K562 (cell line): Measurements from ENCODE around the gene CSRNP3. TPM values are rescaled to one million over a fixed set of nuclear protein-coding genes. Genes with fewer than 3 reads are reported as not detected.

ENCODE experiments used
- ATAC-seq: fragments of 200-7000 bp; cut with Tn5 transposase; 3 replicates; pipeline ENCODE4 v1.9.1; 2020; ENCODE audit warnings: moderate library complexity
- BruUV-seq: library from RNA; stranded (reverse); fragments of 400-500 nt; replicated peaks from 2 replicates; lab custom pipeline; 2021; lab: Mats Ljungman, UMichigan
- CTCF ChIA-PET: fragments of 300-600 bp; formaldehyde crosslinking; extraction: SDS; loops from one replicate; lab custom pipeline; 2021; ENCODE audit warnings: low intra/inter-chr PET ratio; lab: Yijun Ruan, JAX
- POLR2A ChIA-PET: fragments of 300-600, 350-650 bp; sonication (Branson Sonifier 250); formaldehyde crosslinking; extraction: SDS; loops from one replicate; lab custom pipeline; 2021; ENCODE audit warnings: antibody characterized with exemption, inconsistent platforms; lab: Yijun Ruan, JAX
- DNase-seq, 4 experiments: peaks; one replicate each; pipeline versions ENCODE4 v3.0.0 to v3.0.0-alpha.2; 2011 to 2018; ENCODE audit warnings: low spot score in 3 of 4, mixed read lengths in 3 of 4; ENCODE audit errors: extremely low read depth in 1 of 4
- FAIRE-seq: peaks from 2 replicates; lab custom pipeline; 2011; peaks lifted over from hg19 to GRCh38; lab: Jason Lieb, UNC
- H2AFZ ChIP-seq: 2 replicates; pipeline ENCODE4 v1.6.0; 2011; ENCODE audit warnings: low read depth, low read length, control low read depth, inconsistent platforms
- H3K27ac ChIP-seq: fragments of 200-600 bp; 3 replicates; pipeline ENCODE4 v1.8.0; 2011; ENCODE audit warnings: low read depth, mild to moderate bottlenecking, control low read depth, inconsistent platforms, low read length, moderate library complexity, mixed read lengths; ENCODE audit errors: extremely low read depth
- H3K27me3 ChIP-seq, 2 experiments: fragments of 300-600 bp in 1 of 2; 2 replicates in 1 of 2; 3 replicates in 1 of 2; pipeline versions ENCODE4 v1.6.0 to v1.8.0; 2011; ENCODE audit warnings: inconsistent platforms in 2 of 2, low read length in 2 of 2, mild to moderate bottlenecking in 1 of 2, mixed read lengths in 1 of 2, moderate library complexity in 1 of 2; ENCODE audit not compliant: control insufficient read depth in 2 of 2, insufficient read depth in 2 of 2
- H3K36me3 ChIP-seq: fragments of 300-600 bp; 3 replicates; pipeline ENCODE4 v1.8.0; 2011; ENCODE audit warnings: mild to moderate bottlenecking, low read length, inconsistent platforms; ENCODE audit not compliant: control insufficient read depth, insufficient read depth
- H3K4me1 ChIP-seq, 2 experiments: fragments of 200-600 bp in 1 of 2; replicated peaks in 1 of 2; 2 replicates in 1 of 2; 3 replicates in 1 of 2; pipeline versions ENCODE4 v1.5.1 to v1.8.0; 2011; ENCODE audit warnings: inconsistent platforms in 2 of 2, low read length in 2 of 2, mild to moderate bottlenecking in 1 of 2, mixed read lengths in 1 of 2, moderate library complexity in 1 of 2; ENCODE audit not compliant: control insufficient read depth in 2 of 2, insufficient read depth in 2 of 2
- H3K4me2 ChIP-seq: 2 replicates; pipeline ENCODE4 v1.6.1; 2011; ENCODE audit warnings: low read length, control low read depth, inconsistent platforms, mixed read lengths; ENCODE audit not compliant: insufficient read depth
- H3K4me3 ChIP-seq: fragments of 200-600 bp; sonication (generic), shearing (Covaris generic); 2 replicates; pipeline ENCODE4 v1.5.1; 2016; ENCODE audit warnings: control low read depth, inconsistent platforms
- H3K79me2 ChIP-seq: fragments of 200-600 bp; 3 replicates; pipeline ENCODE4 v1.8.0; 2011; ENCODE audit warnings: low read length, inconsistent platforms; ENCODE audit not compliant: control insufficient read depth, insufficient read depth
- H3K9ac ChIP-seq, 2 experiments: 2 replicates each; pipeline versions ENCODE4 v1.6.0 to v1.6.1; 2011; ENCODE audit warnings: low read depth in 2 of 2, low read length in 2 of 2, control low read depth in 1 of 2, inconsistent platforms in 1 of 2, mild to moderate bottlenecking in 1 of 2, mixed read lengths in 1 of 2; ENCODE audit not compliant: insufficient read depth in 1 of 2
- H3K9me1 ChIP-seq: one replicate; pipeline ENCODE4 v1.6.0; 2011; ENCODE audit warnings: inconsistent platforms, mild to moderate bottlenecking, low read length, moderate library complexity; ENCODE audit not compliant: control insufficient read depth, insufficient read depth
- H3K9me3 ChIP-seq: replicated peaks from 2 replicates; pipeline ENCODE4 v1.5.1; 2011; ENCODE audit warnings: low read depth, low read length, inconsistent platforms; ENCODE audit not compliant: control insufficient read depth, insufficient read depth
- H4K20me1 ChIP-seq: replicated peaks from 2 replicates; pipeline ENCODE4 v1.6.1; 2011; ENCODE audit warnings: low read length, inconsistent platforms, mixed read lengths; ENCODE audit not compliant: control insufficient read depth, insufficient read depth
- CTCF ChIP-seq, 3 experiments: IDR thresholded peaks in 2 of 3; conservative IDR thresholded peaks in 1 of 3; 2 replicates each; pipeline ENCODE4 v1.5.1; 2011 to 2012; ENCODE audit warnings: low read length in 3 of 3, mild to moderate bottlenecking in 3 of 3, control low read depth in 2 of 3, improper control_type of control experiment in 1 of 3, inconsistent platforms in 1 of 3, low read depth in 1 of 3, mixed read lengths in 1 of 3, moderate library complexity in 1 of 3; ENCODE audit not compliant: insufficient read depth in 2 of 3
- ERF ChIP-seq: fragments of 450-650 bp; formaldehyde crosslinking; IDR thresholded peaks from 2 replicates; pipeline ENCODE4 v1.4.0; 2020; ENCODE audit warnings: mild to moderate bottlenecking, mixed read lengths
- FOSL1 ChIP-seq: fragments of 200-800 bp; sonication (Bioruptor generic); conservative IDR thresholded peaks from 2 replicates; pipeline ENCODE4 v1.6.1; 2016; ENCODE audit warnings: missing genetic modification characterization, missing compliant biosample characterization
- HOMEZ ChIP-seq: fragments of 250-450 bp; sonication (Bioruptor Pico); IDR thresholded peaks from 2 replicates; pipeline ENCODE4 v1.4.0; 2020; ENCODE audit warnings: mild to moderate bottlenecking, moderate library complexity
- MNT ChIP-seq, 2 experiments: fragments of 450-650 bp; conservative IDR thresholded peaks; 2 replicates each; pipeline ENCODE4 v1.6.1; 2017; ENCODE audit warnings: mild to moderate bottlenecking in 2 of 2, moderate library complexity in 2 of 2
- YBX1 ChIP-seq: fragments of 450-650 bp; IDR thresholded peaks from 2 replicates; pipeline ENCODE4 v1.7.1; 2016; ENCODE audit warnings: mild to moderate bottlenecking
- ZNF184 ChIP-seq: sonication (generic); formaldehyde crosslinking; IDR thresholded peaks from 2 replicates; pipeline ENCODE4 v1.5.0; 2020; ENCODE audit warnings: missing genetic modification reagents
- ZNF507 ChIP-seq: conservative IDR thresholded peaks from 2 replicates; pipeline ENCODE4 v1.6.1; 2017; ENCODE audit warnings: missing genetic modification characterization, missing compliant biosample characterization
- WGBS: fragments of 100-300 bp; shearing (Covaris generic); methylation state at CpG from one replicate; pipeline ENCODE4 v1.1.6; 2016; ENCODE audit warnings: low coverage, mixed read lengths; ENCODE audit not compliant: insufficient coverage; ENCODE audit errors: missing lambda C conversion rate; 5-methylcytosine and 5-hydroxymethylcytosine counted together
- in situ Hi-C: fragments of 300-500 bp; cut with MboI; formaldehyde crosslinking; loops from 4 replicates; pipeline ENCODE4 v1.15.0; 2018; ENCODE audit warnings: inconsistent platforms, mixed read lengths
- intact Hi-C: fragments of 100-400 bp; cut with micrococcal nuclease; formaldehyde crosslinking; loops from 2 replicates; pipeline ENCODE4 v1.14.2; 2022
- polyA plus RNA-seq, 8 experiments: library from polyadenylated mRNA; depleted of rRNA in 4 of 8; stranded (reverse) in 5 of 8; unstranded in 3 of 8; fragments of >200 nt; fragmentation: Nextera tagmentation in 2 of 8; fragmentation: Illumina TruSeq in 1 of 8; extraction: Ambion mirVana in 2 of 8; extraction: Trizol in 1 of 8; gene quantifications; 2 replicates each; pipeline versions ENCODE4 v1.2.1 to v1.2.3, GENCODE V29; 2011 to 2014; ENCODE audit warnings: inconsistent platforms in 1 of 8, missing spikeins in 1 of 8
- total RNA-seq, 7 experiments: library from RNA; depleted of rRNA in 6 of 7; stranded (reverse); fragments of >200 nt in 6 of 7; fragmentation: Illumina TruSeq in 2 of 7; extraction: Trizol in 2 of 7; gene quantifications; 2 replicates each; pipeline versions ENCODE4 v1.2.1 to v1.2.3, GENCODE V29; 2011 to 2021; ENCODE audit warnings: low replicate concordance in 1 of 7

CSRNP3 gene
- total and polyA plus RNA-seq, 9 of the 15 experiments (the other 6 are each of a cell fraction or from before 2014, with no cell fraction given): not detected

GRCh38 chr2:165558832-165559231 lies 89.3 kb downstream of the CSRNP3 start (continued):
- TF ChIP-seq ERF (CRISPR knock-in tag) (no peak), FOSL1 (no peak), ZNF507 (tag) (no peak), ZNF184 (CRISPR knock-in tag) (no peak), HOMEZ (no peak)

- CTCF ChIA-PET: no interaction called here
- 0% methylated on average over 4 of the region's 4 CpGs for WGBS
- Histone ChIP-seq H3K36me3 (no peaks in the 10 kb centered on the region), H3K4me2 (no peak overlapping the region), H3K9me3 (no peaks in the 10 kb centered on the region), H3K4me3 (no peak overlapping the region), H3K79me2 (no peaks in the 10 kb centered on the region), H3K4me1 (no peaks in the 10 kb centered on the region), H3K27ac (no peak overlapping the region), H4K20me1 (no peaks in the 10 kb centered on the region), H3K9me1 (no peaks in the 10 kb centered on the region), H3K27me3 (no peaks in the 10 kb centered on the region), H3K9ac (no peak overlapping the region)
- ATAC-seq: no peak
- DNase-seq: no peak
- intact Hi-C loops: no loop called here
- no TSS peak for BruUV-seq
- in situ Hi-C loops: no loop called here
- POLR2A ChIA-PET: no interaction called here
- no peak for FAIRE-seq
- TF ChIP-seq YBX1 (no peak), MNT (conservative IDR thresholded peaks at IDR 0.05) (no peak), CTCF (IDR thresholded peaks at IDR 0.05 in 2 of 3, conservative IDR thresholded peaks at IDR 0.05 in 1 of 3; ENCODE audit: insufficient read depth in 2 of 3, low read depth in 1 of 3, low read length in 3 of 3) (no peak)
- TF ChIP-seq, all 486 proteins: peak for 0
- H2AFZ ChIP-seq: no peak overlapping the region
Measured at GRCh38 chr2:165560377-165560988, 91.0 kb downstream of the CSRNP3 start.
